GM19328 (cell line): ENCODE data around the gene TRIO.
A peak's percentile ranks its signal among the peaks of the same experiment; 100 is the strongest.

ENCODE experiments used
- ATAC-seq: cut with Tn5 transposase; IDR thresholded peaks from one replicate; pipeline ENCODE4 v1.9.1; 2021; ENCODE audit warnings: mild to moderate bottlenecking, moderate library complexity; ENCODE audit not compliant: unreplicated experiment

The TRIO gene

GRCh38 chr5:14204785-14205321 lies 61.7 kb downstream of the TRIO start:
- no peak for ATAC-seq

- no peak for ATAC-seq
Observed at GRCh38 chr5:14206028-14206725, 63.0 kb downstream of the TRIO start.

GRCh38 chr5:14207428-14207827 lies 64.3 kb downstream of the TRIO start:
- peak; percentile 27 for ATAC-seq

- peak; percentile 49 for ATAC-seq
Observed at GRCh38 chr5:14208071-14209021, 65.2 kb downstream of the TRIO start.

- no peak for ATAC-seq
Observed at GRCh38 chr5:14209222-14209822, 66.2 kb downstream of the TRIO start.

- no peak for ATAC-seq
Observed at GRCh38 chr5:14209836-14210235, 66.7 kb downstream of the TRIO start.

- ATAC-seq, result no peak
Observed at GRCh38 chr5:14210729-14211128, 67.6 kb downstream of the TRIO start.

- ATAC-seq, result no peak
Observed at GRCh38 chr5:14211818-14212803, 69.0 kb downstream of the TRIO start.

- no peak for ATAC-seq
Observed at GRCh38 chr5:14212838-14213237, 69.7 kb downstream of the TRIO start.

- no peak for ATAC-seq
Observed at GRCh38 chr5:14213253-14213652, 70.1 kb downstream of the TRIO start.

- no peak for ATAC-seq
Observed at GRCh38 chr5:14213813-14214585, 70.9 kb downstream of the TRIO start.

GRCh38 chr5:14215901-14216300 lies 72.8 kb downstream of the TRIO start:
- ATAC-seq, result no peak

- ATAC-seq, result no peak
Observed at GRCh38 chr5:14216372-14216771, 73.2 kb downstream of the TRIO start.

- ATAC-seq, result no peak
Observed at GRCh38 chr5:14216902-14217301, 73.8 kb downstream of the TRIO start.

GRCh38 chr5:14217587-14217986 lies 74.4 kb downstream of the TRIO start:
- no peak for ATAC-seq

GRCh38 chr5:14218011-14218410 lies 74.9 kb downstream of the TRIO start:
- ATAC-seq, result no peak

- no peak for ATAC-seq
Observed at GRCh38 chr5:14218480-14218879, 75.3 kb downstream of the TRIO start.

- no peak for ATAC-seq
Observed at GRCh38 chr5:14218897-14219573, 75.9 kb downstream of the TRIO start.
